A673 (cell line): ENCODE data around the gene PROX2.

Source experiments
- EZH2 ChIP-seq: fragments of 200-600 bp; sonication (generic); IDR thresholded peaks from 2 replicates; pipeline ENCODE4 v1.6.1; 2017; ENCODE audit warnings: borderline replicate concordance, low read depth, mild to moderate bottlenecking, mixed read lengths, antibody characterized with exemption, low read length; ENCODE audit not compliant: poor library complexity, severe bottlenecking
- TF ChIP-seq, protein P1 (sequence below): fragments of 300-800, 200-600 bp; sonication (generic); conservative IDR thresholded peaks from 2 replicates; pipeline ENCODE4 v1.5.1; 2017; ENCODE audit warnings: low read depth, mild to moderate bottlenecking, antibody characterized with exemption, low read length, moderate library complexity, mixed read lengths

DNA sequence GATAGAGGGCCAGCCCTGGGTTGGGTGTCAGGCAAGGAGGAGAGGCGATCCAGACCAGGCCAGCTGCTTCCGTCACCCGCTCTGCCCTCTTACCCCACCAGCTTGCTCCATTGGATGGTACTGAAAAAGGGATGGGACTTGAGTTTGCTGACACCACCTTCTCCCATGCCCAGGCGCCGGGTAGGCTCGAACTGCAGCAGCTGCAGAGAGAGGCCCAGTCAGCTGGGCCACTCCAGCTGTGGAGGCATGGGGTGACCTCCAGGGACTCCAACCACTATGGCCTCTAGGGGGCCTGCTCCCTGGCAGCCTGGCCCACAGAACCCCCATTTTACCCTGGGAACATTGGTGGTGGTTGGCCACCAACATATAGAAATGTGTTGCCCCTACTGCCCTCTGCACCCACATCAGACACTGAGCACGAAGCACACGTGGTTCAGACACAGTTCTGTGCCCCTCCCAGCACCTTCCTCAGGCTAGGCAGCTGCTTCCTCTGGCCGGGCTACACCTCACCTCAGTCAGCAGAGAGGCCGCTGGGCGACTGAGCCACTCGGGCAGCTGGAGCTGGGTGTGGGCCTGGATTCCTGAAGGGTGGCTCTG lies 31.1 kb upstream of the PROX2 start:
- TF ChIP-seq, protein P1, sequence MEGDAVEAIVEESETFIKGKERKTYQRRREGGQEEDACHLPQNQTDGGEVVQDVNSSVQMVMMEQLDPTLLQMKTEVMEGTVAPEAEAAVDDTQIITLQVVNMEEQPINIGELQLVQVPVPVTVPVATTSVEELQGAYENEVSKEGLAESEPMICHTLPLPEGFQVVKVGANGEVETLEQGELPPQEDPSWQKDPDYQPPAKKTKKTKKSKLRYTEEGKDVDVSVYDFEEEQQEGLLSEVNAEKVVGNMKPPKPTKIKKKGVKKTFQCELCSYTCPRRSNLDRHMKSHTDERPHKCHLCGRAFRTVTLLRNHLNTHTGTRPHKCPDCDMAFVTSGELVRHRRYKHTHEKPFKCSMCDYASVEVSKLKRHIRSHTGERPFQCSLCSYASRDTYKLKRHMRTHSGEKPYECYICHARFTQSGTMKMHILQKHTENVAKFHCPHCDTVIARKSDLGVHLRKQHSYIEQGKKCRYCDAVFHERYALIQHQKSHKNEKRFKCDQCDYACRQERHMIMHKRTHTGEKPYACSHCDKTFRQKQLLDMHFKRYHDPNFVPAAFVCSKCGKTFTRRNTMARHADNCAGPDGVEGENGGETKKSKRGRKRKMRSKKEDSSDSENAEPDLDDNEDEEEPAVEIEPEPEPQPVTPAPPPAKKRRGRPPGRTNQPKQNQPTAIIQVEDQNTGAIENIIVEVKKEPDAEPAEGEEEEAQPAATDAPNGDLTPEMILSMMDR = peak; percentile 40; the same call in 1 of the 2 replicates
- no peak for TF ChIP-seq EZH2
